GM12872 (cell line): Measurements from ENCODE around the gene VIPR2.

ENCODE experiments used
- TF ChIP-seq, protein P1 (sequence below): IDR thresholded peaks from 3 replicates; pipeline ENCODE4 v1.5.1; 2011; ENCODE audit warnings: low read depth, mild to moderate bottlenecking, low read length, moderate library complexity; ENCODE audit not compliant: insufficient read depth

The VIPR2 gene

DNA sequence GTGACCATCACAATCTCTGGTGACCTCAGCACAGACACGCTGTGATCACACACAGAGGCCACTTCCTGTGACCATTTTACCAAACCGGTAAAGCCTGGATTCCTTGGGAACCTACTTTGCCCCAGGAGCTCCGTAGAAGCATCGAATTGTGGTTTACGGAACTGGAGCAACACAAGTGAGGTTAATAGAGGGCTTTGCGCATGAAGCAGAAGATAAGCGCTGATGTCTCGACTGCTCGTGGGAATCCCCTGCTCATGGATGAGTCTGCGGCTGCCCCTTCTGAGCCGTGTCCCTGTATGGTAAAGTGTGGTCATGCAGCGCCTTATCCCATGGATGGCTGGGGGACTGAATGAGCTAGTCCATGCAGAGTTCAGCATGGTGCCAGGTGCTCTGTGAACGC, 53.6 kb downstream of the VIPR2 start:
- TF ChIP-seq, protein P1, sequence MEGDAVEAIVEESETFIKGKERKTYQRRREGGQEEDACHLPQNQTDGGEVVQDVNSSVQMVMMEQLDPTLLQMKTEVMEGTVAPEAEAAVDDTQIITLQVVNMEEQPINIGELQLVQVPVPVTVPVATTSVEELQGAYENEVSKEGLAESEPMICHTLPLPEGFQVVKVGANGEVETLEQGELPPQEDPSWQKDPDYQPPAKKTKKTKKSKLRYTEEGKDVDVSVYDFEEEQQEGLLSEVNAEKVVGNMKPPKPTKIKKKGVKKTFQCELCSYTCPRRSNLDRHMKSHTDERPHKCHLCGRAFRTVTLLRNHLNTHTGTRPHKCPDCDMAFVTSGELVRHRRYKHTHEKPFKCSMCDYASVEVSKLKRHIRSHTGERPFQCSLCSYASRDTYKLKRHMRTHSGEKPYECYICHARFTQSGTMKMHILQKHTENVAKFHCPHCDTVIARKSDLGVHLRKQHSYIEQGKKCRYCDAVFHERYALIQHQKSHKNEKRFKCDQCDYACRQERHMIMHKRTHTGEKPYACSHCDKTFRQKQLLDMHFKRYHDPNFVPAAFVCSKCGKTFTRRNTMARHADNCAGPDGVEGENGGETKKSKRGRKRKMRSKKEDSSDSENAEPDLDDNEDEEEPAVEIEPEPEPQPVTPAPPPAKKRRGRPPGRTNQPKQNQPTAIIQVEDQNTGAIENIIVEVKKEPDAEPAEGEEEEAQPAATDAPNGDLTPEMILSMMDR: no peak

DNA sequence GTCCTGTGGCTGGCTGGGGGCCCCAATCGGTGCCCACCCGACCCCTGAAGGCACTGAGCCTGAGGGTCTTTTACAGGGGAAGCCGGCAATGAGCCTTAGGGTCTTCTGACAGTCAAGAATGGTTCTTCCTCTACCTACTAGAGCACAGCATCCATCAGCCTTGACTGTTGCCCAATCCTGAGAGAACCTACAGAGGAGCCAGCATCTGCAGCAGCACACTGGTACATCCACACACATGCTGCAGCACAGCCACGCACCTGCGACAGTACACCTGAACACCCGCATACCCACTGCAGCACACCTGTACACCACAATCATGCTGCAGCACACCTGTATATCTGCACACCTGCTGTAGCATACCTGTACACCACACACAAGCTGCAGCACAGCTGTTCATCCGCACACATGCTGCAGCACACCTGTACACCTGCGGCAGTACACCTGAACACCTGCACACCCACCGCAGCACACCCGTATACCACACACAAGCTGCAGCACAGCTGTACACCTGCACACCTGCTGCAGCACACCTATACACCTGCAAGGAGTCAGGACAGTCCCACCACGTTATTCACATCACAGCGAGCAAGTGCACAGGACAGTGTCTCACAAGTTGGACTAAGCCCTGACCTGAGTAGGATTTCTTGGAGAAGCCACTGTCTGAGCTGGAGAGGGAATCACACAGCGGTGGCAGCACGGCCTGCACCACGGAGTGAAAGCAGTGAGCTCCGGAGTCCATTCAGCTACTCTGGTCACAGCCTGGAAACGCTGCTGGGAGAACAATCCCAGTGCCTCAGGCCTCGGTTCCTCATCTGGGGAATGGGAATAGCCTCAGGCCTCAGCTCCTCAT, 56.4 kb downstream of the VIPR2 start:
- TF ChIP-seq, protein P1: no peak

DNA sequence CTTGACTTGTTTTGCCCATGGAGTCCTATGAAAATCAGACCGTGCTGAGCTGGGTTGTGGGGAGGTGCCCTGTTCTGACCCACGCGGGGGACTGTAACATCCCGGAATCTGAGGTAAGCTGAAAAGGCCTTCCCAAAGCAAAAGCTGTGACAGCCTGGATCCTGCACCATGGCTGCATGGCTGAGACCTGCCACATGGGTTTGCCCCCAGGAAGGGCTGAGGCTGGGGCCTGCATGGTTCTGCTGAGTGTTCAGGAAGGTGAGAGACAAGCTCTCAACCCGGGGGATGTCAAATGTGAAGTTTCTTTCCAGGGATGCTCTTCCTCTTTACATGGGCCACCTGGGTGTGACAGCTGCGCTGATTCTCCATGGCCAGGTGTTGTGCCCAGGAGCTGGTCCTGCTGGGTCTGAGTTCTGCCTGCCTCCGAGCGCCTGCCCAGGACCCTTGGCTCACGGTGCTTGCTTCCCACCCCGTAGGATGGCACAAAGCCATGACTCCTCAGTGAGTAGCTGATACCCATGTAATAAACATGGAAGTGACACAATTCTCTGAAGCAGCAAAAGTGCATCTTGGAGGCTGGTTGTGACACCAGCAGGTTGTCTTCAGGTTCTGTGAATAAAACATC, 58.3 kb downstream of the VIPR2 start:
- TF ChIP-seq, protein P1: no peak

DNA sequence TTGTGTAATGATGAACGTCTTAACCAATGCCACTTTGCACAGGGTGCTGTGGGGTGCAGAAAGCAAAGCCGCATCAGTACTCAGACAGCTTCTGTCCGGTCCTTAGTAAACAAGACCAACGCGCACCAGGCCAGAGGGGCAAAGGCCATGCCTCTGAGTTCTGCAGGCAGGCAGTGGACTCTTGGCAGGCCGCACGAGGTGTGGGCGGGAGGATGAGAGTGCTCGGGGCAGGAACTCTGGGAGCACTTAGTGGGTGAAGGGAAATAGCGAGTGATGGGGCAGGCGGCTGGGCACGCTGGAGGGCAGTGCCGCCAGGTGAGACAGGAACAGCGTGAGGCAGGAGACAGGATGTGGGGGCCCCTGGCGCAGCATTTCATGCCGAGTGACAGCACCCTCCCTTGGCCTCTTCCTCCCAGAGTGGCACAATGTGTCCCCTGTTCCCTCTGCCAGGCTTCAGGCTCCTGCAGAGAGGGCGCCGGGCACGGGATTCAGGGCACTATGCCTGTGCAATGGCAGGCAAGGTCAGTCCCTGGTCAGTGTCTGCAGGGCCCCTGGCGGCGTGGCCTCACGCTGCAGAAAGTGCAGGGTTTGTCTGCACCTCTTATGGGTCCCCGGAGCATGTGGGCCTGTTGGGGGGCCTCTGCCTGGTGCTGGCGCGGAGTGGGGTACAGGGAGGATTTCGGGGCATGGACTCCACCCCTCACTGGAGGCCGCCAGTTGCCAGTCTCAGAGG, 60.4 kb downstream of the VIPR2 start:
- TF ChIP-seq, protein P1: no peak

DNA sequence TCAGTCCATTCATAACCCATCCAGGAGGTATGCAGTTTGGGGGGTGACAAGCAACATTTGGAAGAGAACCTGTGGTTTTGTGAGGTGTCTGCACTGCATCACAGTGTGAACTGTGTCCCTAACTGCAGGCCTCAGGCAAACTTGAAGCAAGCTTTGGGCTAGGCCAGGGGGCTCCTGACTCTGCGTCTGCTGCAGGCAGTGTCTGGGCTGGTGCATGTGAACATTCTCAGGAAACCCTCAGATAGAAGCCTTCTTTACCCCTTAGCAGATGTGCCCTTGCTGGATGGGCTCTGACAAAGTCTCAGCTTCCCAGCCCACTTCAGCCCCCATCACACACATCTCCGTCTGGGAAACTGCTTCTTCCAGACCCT, 61.0 kb downstream of the VIPR2 start:
- TF ChIP-seq, protein P1: no peak

DNA sequence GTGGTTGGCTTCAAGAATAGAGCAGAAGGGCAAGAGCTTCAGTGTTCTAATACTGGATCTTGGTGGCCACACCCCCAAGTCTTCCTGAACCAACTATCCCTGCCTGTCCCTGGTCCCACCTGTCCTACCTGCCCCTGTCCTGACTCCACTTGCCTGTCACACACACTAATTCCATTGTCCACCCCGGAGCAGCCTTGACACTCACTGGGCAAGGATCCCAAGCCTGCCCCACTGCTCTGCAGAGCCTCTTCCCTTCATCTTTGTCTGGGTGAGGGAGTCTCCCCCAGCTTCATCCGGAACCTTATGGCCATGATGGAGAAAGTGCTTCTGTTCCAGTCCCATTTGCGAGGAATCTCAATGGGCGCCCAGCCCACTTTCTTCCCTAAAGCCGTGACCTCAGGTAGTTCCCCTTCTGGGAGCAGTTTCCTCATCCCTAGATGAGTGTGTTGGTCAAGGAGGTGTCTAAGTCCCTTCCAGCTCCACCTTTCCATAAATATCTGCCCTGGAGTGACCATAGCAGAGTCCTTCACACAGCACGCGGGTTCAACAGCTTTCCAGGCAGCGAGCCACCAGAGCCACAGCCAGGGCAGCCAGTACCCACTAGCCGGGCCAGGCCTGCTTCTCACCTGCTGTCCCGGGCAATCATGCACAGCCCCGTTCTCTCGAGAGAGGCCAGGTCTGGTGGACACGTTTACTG, 61.5 kb downstream of the VIPR2 start:
- TF ChIP-seq, protein P1: no peak

DNA sequence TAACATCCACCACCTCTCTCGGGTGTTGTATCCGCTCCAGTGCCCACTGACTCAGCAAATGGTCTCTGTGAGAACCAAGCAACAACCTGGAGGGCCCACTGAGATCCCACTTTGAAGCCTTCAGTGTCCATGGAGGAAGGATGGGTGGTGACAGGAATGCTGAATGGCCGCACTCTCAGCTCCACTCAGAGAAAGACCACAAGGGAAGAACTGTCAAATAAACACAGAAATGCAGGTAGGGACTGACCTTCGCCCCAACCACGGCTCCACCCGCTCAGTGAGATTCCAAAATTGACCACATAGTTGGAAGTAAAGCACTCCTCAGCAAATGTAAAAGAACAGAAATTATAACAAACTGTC, 65.8 kb downstream of the VIPR2 start:
- TF ChIP-seq, protein P1: no peak
